Bronchial epithelial cell (primary cell): ENCODE measurements around the gene NDUFS1. TPM values are rescaled to one million over a fixed set of nuclear protein-coding genes. Genes with fewer than 3 reads are reported as not detected.
A peak's percentile ranks its signal among the peaks of the same experiment; 100 is the strongest.
"Not testable (repeated sequence)": the region's sequence is repeated elsewhere in the genome, so short reads cannot be mapped to it uniquely, and the experiment has no call there.

ENCODE experiments used
- DNase-seq: peaks from one replicate; pipeline ENCODE4 v3.0.0-alpha.2; 2010; ENCODE audit warnings: low read depth
- FAIRE-seq: peaks from 2 replicates; lab custom pipeline; 2011; peaks lifted over from hg19 to GRCh38; lab: Jason Lieb, UNC
- H3K27me3 ChIP-seq: 2 replicates; pipeline ENCODE4 v1.5.1; 2011; ENCODE audit warnings: low read length; ENCODE audit not compliant: control insufficient read depth, insufficient read depth
- H3K36me3 ChIP-seq: 2 replicates; pipeline ENCODE4 v1.5.1; 2011; ENCODE audit warnings: low read length; ENCODE audit not compliant: control insufficient read depth, insufficient read depth
- H3K4me3 ChIP-seq: 2 replicates; pipeline ENCODE4 v1.5.1; 2011; ENCODE audit warnings: mild to moderate bottlenecking, low read depth, low read length, control low read depth
- CTCF ChIP-seq: IDR thresholded peaks from 2 replicates; pipeline ENCODE4 v1.5.1; 2011; ENCODE audit warnings: mild to moderate bottlenecking, moderate library complexity, low read length, control low read depth, inconsistent platforms; ENCODE audit not compliant: insufficient read depth, severe bottlenecking
- total RNA-seq: library from RNA; depleted of rRNA; stranded (reverse); fragments of >200 nt; gene quantifications from 2 replicates; pipeline ENCODE4 v1.2.1, GENCODE V29; 2014

Gene NDUFS1
- total RNA-seq, 1 donor from 2014 or later = 103 TPM

- Histone ChIP-seq H3K4me3 (no peak overlapping the region), H3K36me3 (no peaks in the 10 kb centered on the region), H3K27me3 (no peaks in the 10 kb centered on the region)
- FAIRE-seq = no peak
- DNase-seq = peak; percentile 47
- TF ChIP-seq CTCF = no peak
Measured at GRCh38 chr2:206112846-206113547, 46.2 kb downstream of the NDUFS1 start.

GRCh38 chr2:206112108-206112507 is 47.1 kb downstream of the NDUFS1 start:
- H3K4me3 ChIP-seq = no peak overlapping the region
- no peaks in the 10 kb centered on the region for H3K36me3 ChIP-seq
- no peak for TF ChIP-seq CTCF
- DNase-seq (no peak), FAIRE-seq (no peak)
- H3K27me3 ChIP-seq = no peaks in the 10 kb centered on the region

- no peak for TF ChIP-seq CTCF
- H3K27me3 ChIP-seq = no peaks in the 10 kb centered on the region
- no peak for DNase-seq
- H3K36me3 ChIP-seq = no peaks in the 10 kb centered on the region
- no peak for FAIRE-seq
- no peak overlapping the region for H3K4me3 ChIP-seq
Measured at GRCh38 chr2:206108713-206109112, 50.5 kb downstream of the NDUFS1 start.

- TF ChIP-seq CTCF = no peak
- FAIRE-seq (no peak), DNase-seq (no peak)
Measured at GRCh38 chr2:206105541-206105940, 53.7 kb downstream of the NDUFS1 start.

GRCh38 chr2:206105038-206105437 is 54.2 kb downstream of the NDUFS1 start:
- Histone ChIP-seq H3K4me3 (no peak overlapping the region), H3K36me3 (no peaks in the 10 kb centered on the region), H3K27me3 (no peaks in the 10 kb centered on the region)
- no peak for FAIRE-seq
- DNase-seq = no peak
- no peak for TF ChIP-seq CTCF

More at GRCh38 chr2:206105541-206105940, 53.7 kb downstream of the NDUFS1 start:
- Histone ChIP-seq H3K36me3 (no peaks in the 10 kb centered on the region), H3K27me3 (no peaks in the 10 kb centered on the region), H3K4me3 (no peak overlapping the region)

- not testable (repeated sequence) for H3K4me3 ChIP-seq, FAIRE-seq, H3K36me3 ChIP-seq, H3K27me3 ChIP-seq, DNase-seq
Measured at GRCh38 chr2:206098872-206099271, 60.4 kb downstream of the NDUFS1 start.
